ENCODE measurements around the gene INCA1. TPM values are rescaled to one million over a fixed set of nuclear protein-coding genes. Genes with fewer than 3 reads are reported as not detected.

The INCA1 gene
- polyA plus RNA-seq, 1 donor from 2014 or later: 0.38 TPM

GRCh38 chr17:4948166-4948930 lies 49.0 kb downstream of the INCA1 start, which contains the start of gene PFN1:
Gene PFN1, minus strand, starts transcription at chr17:4948530. Its CDS starts 136 bp downstream, at chr17:4948394.
- H4K20me1 ChIP-seq (ENCODE audit: insufficient read depth): no peaks in the 10 kb centered on the region
- TF ChIP-seq CTCF (IDR thresholded peaks at IDR 0.05; ENCODE audit: poor library complexity, severe bottlenecking) (no peak), POLR2AphosphoS5 (IDR thresholded peaks at IDR 0.05) (peak; percentile 75), RAD21 (conservative IDR thresholded peaks at IDR 0.05) (no peak), MXI1 (conservative IDR thresholded peaks at IDR 0.05; ENCODE audit: poor library complexity, severe bottlenecking) (peak; percentile 82), REST (IDR thresholded peaks at IDR 0.05; ENCODE audit: borderline replicate concordance) (no peak), EP300 (conservative IDR thresholded peaks at IDR 0.05; ENCODE audit: poor library complexity, severe bottlenecking) (peak; percentile 43)
- no peaks in the 10 kb centered on the region for H3F3A ChIP-seq (ENCODE audit: insufficient read depth, low read length, poor library complexity, severe bottlenecking)
- peak within 1 kb of the TSS; percentile 89 for H3K4me2 ChIP-seq (ENCODE audit: low read length)
- peak within 1 kb of the TSS; percentile 87 for H3K9ac ChIP-seq (ENCODE audit: low read length)
- no peaks in the 10 kb centered on the region for H3K9me2 ChIP-seq (ENCODE audit: insufficient read depth, low read length)
- H3K79me2 ChIP-seq (replicated peaks; ENCODE audit: insufficient read depth, low read length): peaks cover 5% of the 10 kb centered on the region
- H3K36me3 ChIP-seq (ENCODE audit: insufficient read depth, low read length): no peaks in the 10 kb centered on the region
- H3K4me3 ChIP-seq (ENCODE audit: low read length): peak within 1 kb of the TSS; percentile 99
- peaks cover 3% of the 10 kb centered on the region for H3K27me3 ChIP-seq (ENCODE audit: insufficient read depth, low read depth, low read length)
- H3K9me3 ChIP-seq (ENCODE audit: low read length): no peaks in the 10 kb centered on the region
- peak within 1 kb of the TSS; percentile 83 for H2AFZ ChIP-seq (ENCODE audit: low read depth, low read length)
- peak within 1 kb of the TSS; percentile 82 for H3K27ac ChIP-seq (ENCODE audit: low read length)

- Histone ChIP-seq H3K79me2 (replicated peaks; ENCODE audit: insufficient read depth, low read length) (peaks cover 5% of the 10 kb centered on the region), H3K9me3 (ENCODE audit: low read length) (no peaks in the 10 kb centered on the region), H3K4me3 (ENCODE audit: low read length) (peak overlapping the region; percentile 99), H3K27me3 (ENCODE audit: insufficient read depth, low read depth, low read length) (peaks cover 3% of the 10 kb centered on the region), H4K20me1 (ENCODE audit: insufficient read depth) (no peaks in the 10 kb centered on the region), H3K9me2 (ENCODE audit: insufficient read depth, low read length) (no peaks in the 10 kb centered on the region), H2AFZ (ENCODE audit: low read depth, low read length) (peak overlapping the region; percentile 56), H3K27ac (ENCODE audit: low read length) (peak overlapping the region; percentile 82), H3K36me3 (ENCODE audit: insufficient read depth, low read length) (no peaks in the 10 kb centered on the region), H3K4me2 (ENCODE audit: low read length) (peak overlapping the region; percentile 76), H3F3A (ENCODE audit: insufficient read depth, low read length, poor library complexity, severe bottlenecking) (no peaks in the 10 kb centered on the region), H3K9ac (ENCODE audit: low read length) (peak overlapping the region; percentile 87)
- no peak for TF ChIP-seq REST (IDR thresholded peaks at IDR 0.05; ENCODE audit: borderline replicate concordance)
- TF ChIP-seq EP300 (conservative IDR thresholded peaks at IDR 0.05; ENCODE audit: poor library complexity, severe bottlenecking): no peak
- TF ChIP-seq TAF1 (IDR thresholded peaks at IDR 0.05; ENCODE audit: low read depth): no peak
- no peak for TF ChIP-seq CTCF (IDR thresholded peaks at IDR 0.05; ENCODE audit: poor library complexity, severe bottlenecking)
- TF ChIP-seq MXI1 (conservative IDR thresholded peaks at IDR 0.05; ENCODE audit: poor library complexity, severe bottlenecking): no peak
- no peak for TF ChIP-seq RAD21 (conservative IDR thresholded peaks at IDR 0.05)
- no peak for TF ChIP-seq SMC3 (conservative IDR thresholded peaks at IDR 0.05; ENCODE audit: poor library complexity)
- no peak for TF ChIP-seq POLR2AphosphoS5 (IDR thresholded peaks at IDR 0.05)
- TF ChIP-seq EZH2 (IDR thresholded peaks at IDR 0.05; ENCODE audit: borderline replicate concordance, insufficient read depth, low read length, poor library complexity, severe bottlenecking): no peak
These were observed 49.7 kb downstream of the INCA1 start for GRCh38 chr17:4947411-4948165.

Measured in neural cell (in vitro differentiated cells).